Epidermal melanocyte (primary cell): ENCODE results near the gene HDAC7.
A peak's percentile ranks its signal among the peaks of the same experiment; 100 is the strongest.
"Not testable (repeated sequence)": the region's sequence is repeated elsewhere in the genome, so short reads cannot be mapped to it uniquely, and the experiment has no call there.

Experiments
- DNase-seq: peaks from one replicate; pipeline ENCODE4 v3.0.0; 2011; ENCODE audit warnings: low spot score; ENCODE audit not compliant: insufficient read length

Gene HDAC7

DNA sequence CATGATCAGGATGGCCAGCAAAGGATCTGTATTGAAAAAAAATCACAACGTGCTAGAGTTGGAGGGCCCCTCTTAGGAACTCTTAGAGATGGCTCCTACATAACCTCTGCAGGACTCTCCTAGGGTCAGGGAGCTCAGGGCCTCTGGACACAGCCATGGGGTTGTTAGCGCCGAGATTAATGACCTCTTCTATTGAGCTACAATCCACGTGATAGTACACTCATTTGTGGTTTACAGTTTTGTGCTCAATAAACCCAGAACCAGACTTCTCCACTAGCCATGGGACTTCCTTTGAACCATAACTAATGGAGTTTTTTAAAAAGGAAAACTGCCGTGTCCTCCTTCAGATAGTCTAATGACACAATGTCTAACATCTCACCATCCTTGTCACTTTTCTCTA lies 29.6 kb upstream of the HDAC7 start:
- no peak for DNase-seq

DNA sequence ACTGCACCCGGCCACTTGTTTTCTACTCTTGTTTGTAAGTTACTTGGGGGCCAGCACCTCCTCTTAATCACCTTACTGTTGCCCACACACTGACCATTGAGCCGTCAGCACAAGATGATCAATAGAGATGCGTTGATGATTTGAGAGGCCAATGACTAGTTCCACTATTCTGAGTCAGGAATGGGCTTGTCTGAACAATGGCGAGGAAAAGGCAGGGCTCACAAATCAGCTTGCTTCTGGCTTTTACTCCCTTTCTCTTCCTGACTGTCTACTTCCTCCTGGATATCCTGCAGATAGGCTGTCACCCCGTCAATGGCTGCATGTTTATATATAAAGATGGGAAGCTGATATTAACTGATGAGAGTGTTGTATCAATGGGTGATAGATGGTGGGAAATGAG lies 29.1 kb upstream of the HDAC7 start:
- no peak for DNase-seq

DNA sequence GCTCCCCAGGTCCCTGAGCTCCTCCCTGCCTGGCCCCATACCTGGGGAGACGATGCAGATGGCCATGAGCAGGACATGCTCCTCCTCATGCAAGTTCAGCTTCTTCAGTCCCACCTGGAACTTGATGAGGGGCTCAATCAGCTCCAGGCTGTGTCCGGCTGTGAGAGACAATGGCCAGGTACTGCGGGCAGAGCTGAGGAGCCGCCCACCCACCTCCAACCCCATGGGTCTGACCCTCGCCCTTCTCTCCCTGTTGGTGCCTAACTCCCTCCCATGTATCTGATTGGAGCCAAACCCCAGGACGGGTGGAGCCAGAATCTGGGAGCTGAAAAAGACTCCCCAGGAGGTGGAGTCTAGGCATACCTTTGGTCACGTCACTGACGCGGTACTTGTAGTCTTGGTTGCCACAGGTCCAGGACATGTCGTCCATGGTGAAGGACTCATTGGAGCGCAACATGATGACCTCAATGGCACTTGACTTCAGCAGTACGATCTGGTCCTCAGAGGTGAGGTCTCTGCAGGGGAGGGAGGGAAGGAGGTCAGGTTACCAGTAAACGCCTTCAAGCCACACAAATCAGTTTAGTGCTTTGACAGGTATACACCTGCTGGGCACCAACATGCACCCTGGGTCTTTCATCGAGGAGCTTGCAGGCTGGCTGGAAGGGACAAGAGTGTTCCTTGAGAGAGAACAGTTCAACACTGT lies 26.7 kb upstream of the HDAC7 start:
- no peak for DNase-seq

DNA sequence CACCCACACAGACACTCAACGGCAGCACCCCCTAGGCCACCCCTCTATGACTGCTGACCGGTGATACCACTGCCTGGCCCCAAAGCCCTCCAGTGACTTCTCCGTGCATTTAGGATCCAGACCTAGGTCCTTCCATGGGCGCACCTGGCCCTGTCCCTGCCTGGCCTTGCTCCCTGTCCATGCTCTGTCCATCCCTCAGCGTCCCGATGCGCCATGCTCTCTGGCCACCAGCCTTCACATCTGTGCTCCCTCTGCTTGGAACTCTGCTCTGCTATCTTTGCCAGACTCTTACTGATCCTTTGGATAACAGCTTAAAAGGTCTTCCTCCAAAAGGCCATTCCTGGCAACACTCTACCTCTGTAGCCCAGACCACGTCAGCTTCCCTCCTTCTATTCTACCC lies 25.4 kb upstream of the HDAC7 start:
- DNase-seq, result no peak

DNA sequence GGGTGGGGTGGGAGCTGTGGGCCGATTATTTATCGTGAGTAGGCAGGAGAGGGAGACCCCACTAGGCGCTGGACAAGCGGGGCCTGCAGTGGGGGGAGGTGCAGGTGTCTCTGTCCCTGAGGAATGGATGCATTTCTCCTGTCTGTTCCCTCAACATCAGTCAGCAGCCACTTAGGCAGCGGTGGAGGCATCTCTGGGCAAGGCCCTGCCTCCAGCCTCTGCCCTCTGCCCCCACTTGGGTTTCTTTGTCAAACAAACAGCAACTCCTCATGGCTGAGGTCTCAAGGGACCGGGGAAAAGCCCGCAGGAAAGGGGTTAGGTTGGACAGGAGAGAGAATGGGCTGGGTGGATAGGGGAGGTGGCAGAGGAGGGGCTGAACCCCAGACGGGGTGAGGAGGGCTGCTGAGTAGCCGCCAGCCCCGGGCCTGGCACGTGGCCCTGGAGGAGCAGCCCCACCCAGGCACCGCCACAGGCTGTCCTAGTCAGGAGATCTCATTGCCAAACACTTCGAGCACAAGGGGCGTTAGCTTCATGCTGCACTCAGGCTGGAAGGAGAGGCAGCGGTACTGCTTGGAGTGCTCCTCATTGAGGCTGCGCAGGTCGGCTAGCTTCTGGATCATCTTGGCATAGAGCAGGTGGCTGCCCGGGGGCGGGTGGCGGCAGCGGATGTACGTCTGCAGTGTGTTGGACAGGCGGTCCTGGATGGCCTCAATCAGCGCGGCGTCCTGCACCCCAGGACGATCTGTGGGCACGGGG lies 24.7 kb upstream of the HDAC7 start:
- DNase-seq, result no peak

DNA sequence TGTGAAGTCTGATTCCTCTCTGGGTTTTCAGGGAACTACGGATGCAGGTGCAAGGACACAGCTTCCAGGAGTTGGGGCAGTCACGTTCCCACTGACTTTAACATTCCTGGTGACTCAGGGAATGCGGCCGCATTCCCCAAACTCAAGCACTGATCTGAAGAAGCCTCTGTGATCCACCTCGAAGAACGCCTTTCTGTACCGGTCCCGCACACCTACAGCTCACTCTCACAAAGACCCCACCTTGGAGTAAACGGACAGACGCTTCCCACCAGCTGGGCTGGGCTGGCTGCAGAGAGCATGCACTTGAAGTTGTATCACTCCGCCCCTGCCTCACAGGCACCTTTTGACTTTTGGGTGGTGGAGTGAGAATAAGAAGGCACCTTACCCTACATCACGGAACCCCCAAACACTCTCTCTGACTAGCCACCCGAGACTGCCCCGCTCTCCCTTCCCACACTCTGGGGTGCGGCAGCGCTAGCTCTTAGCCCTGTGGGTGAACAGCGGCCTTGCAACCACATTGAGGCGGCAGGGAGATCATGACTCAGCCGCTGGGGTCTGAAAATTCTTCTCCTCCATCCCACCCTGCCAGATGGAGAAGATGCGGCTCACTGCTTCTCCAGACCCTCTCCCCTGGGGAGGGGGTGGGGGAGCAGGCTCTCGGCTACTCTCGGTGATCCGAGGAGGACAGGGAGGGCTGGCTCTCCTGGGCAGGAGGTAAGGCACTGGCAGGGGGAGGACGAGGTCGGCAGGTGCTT lies 23.7 kb upstream of the HDAC7 start:
- DNase-seq, result no peak

DNA sequence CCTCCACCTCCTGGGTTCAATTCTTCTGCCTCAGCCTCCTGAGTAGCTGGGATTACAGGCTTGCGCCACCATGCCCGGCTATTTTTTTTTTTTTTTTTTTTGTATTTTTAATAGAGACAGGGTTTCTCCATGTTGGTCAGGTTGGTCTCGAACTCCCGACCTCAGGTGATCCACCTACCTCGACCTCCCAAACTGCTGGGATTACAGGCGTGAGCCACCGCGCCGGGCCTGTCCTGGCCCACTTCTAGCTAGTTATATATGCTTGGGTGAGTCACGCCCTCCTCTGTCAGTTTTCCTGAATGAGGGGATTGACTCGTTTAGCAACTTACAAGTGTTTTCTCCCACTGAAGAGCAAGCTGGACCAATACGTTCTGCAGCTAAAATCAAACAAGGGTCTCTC lies 22.8 kb upstream of the HDAC7 start:
- not testable (repeated sequence) for DNase-seq

DNA sequence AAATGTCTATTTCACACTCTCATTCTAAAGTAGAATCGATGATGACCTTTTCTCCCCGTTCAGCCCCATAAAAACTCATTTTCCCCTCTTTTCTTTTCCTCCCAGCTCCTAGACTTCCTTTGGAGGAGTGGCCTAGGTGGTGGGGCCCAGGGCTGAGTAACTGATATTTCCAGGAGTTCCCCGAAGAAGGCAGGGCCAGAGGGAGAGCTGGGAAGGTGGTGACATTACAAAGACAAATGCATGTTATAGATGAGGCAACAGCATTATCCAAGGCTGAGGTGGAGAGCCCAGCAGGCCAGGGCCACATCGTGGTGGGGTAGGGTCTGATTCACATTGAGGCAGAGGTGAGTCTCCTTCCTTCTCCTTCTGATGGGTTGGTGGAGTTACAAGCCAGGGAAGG lies 22.2 kb upstream of the HDAC7 start:
- no peak for DNase-seq

DNA sequence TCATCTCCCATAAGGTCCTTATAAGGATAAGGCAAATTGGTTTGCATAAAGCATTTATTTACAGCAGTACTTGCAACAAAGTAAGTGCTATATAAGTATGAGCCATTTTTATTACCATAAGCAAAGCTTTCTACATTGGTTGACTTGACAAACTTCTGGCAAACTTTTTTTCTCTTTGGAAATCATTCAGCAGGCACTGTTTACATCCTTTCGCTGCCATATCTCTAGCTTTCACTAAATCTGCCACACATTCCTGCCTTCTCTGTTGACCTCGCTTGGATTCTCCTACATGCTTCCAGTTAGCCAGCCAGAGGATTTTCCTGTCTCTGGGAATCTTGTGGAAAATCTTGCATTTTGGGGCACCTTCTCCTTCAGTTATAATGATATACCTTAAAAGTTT lies 21.8 kb upstream of the HDAC7 start:
- DNase-seq, result no peak

DNA sequence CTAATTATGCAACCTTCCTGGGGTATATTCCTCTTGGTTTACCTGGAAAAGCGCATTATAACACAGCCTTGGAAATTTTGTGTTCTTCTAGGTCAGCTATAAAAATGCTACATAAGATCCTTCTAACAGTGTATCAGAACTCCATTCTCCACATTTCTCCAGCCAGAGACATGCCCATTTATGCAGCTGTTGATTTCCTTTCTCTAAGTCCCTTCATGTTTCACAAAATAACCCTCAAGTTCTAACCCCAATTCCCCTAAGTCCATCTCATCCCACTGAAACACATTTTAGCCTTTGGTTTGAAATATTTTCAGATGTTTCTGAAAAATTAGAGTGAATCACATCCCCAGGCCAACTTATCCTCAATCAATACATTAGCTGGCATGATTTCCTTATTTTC lies 20.9 kb upstream of the HDAC7 start:
- no peak for DNase-seq

DNA sequence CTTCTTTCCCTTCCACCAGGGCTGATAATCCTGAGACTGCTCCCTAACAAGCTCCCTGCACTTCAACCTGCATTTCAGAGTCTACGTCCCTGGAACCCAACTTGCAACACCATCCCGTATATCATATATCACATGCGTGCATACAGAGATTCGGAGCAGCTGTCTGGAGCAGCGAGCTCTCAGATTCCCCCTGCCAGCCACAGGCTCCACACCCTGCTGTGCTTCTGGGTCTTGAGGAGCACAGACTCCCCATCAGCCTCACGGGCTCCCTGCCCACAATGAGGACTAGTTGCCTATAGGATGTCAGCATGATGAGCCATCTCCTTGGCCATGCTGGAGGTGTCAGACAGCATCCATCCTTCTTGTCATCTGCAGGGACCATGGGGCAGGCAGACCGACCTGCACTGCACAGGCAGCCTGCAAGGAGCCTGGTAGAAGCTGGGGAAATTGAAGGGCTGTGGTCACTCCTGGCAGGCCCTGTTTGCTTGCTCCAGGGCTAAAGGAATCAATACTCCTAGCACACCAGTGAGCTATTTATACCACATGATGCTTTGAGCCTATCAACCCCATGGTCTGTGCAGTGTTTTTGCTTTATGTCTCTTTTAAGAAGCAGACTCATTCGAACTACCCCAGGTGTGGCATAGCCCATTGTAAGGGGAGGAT lies 19.6 kb upstream of the HDAC7 start:
- no peak for DNase-seq

DNA sequence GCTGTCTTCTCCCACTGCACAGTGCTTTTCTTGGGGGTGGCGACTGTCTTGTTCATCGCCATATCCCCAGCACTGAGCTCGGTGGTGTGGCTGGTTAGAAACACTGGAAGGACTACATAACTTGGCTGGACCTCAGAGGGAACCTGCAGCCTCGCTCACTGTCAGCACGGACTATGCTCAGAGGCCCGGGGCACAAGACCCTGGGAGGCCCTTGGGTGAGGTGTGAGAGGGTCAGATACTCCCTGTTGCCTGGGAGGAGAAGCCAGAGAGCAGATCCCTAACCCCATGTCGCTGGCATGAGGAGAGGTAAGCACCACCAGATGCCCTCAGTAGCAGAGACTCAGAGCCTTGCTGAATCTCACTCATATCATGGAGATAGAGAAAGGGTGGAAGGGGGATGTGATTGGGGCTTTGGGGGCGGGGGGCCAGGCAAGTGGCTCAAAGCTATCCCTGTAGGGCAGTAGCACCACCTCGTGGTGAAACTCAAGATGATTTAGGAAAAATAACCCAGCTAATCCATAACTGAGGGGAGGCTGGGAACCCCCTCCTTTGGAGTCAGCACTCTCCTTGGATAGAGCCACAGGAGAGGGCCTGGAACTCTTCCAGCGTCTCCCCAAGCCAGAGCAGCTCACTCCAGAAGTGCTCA lies 18.7 kb upstream of the HDAC7 start:
- peak; percentile 51 for DNase-seq

DNA sequence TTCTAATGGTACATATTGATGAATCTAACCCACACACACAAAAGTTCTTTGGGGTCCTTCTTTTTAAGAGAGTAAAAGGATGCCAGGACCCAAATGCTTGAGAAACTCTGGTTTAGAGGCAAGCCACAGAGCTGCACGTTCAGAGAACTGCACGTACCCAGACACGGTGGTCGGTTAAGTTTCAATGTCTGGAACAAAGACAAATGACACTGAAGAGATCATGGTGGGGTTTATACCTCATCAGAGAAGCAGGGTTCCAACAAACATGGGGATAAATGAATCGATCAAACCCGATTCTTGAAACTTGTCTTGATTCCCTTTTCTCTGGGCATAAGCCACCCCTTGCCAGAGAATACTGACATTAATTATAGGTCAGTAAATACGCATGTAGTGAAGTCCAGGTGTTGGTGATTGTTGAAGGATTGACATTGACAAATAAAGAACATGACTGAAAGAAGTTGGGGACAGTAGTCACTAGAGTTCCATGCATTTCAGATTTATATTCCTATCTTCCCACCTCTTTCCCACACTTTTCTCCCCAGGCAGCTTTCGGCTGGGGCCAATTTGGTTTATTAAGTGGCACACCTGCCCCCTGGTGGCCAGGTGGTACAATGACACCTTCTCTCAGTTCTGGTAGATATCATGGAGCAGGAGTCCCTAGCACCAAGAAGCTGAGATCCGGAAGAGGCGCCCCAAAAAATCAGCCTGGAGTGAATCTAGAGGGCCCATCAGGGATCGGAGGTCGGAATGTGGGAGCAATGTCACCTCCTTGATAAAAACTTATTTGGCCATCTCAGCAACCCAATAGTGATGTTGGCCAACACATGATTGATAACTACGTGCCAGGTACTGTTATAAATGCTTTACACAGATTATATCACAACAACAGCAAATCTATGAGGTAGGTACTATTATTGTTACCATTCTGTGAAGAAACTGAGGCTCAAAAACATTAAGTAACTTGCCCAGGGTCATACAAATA lies 17.8 kb upstream of the HDAC7 start:
- peak; percentile 72 for DNase-seq

DNA sequence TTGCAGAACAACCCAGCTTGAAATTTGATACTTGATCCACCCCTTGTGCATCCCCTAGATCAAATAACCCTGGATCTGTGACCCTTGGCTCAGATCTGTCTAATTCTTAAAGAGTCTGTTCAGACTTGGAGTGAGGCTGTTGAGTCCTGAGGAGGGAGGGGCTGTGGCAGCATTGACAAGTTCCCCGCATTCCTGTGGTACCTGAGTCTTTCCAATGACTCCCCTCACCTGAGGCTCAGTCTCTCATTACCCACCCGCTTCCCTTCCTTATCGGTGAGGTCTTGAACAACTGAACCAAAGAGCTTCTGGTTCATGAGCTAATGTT lies 16.1 kb upstream of the HDAC7 start:
- DNase-seq, result no peak

DNA sequence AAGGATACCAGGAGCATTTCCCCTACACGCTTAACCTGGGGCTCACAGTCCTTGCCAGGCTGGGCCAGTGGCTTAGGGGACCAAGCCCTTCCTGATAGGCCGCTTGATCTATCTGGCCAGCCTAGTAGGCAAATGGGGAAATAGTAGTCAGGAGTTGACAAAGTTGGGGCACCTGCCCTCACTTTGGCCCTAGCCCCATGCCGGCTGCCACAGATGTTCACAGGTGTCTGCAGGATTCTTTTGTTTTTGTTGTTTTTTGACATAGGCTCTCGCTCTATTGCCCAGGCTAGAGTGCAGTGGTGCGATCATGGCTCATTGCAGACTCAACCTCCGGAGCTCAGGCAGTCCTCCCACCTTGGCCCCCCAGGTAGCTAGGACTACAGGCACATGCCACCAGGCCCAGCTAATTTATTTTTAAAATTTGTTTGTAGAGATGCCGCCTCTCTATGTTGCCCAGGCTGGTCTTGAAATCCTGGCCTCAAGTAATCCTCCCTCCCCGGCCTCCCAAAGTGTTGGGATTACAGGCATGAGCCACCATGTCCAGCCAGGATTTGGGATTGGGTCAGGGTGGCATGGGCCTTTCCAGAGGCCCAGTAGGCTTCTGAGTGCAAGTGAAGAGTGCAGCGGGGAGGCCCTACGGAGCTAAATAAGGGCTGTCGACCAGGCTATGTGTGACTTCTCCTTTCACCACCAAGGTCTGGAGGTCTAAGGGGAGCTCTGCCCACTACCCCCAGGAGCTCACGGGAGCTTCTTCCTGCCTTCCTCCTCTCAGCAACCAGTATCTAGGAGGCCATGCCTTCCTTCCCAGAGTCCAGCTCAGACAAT lies 15.5 kb upstream of the HDAC7 start:
- no peak for DNase-seq

DNA sequence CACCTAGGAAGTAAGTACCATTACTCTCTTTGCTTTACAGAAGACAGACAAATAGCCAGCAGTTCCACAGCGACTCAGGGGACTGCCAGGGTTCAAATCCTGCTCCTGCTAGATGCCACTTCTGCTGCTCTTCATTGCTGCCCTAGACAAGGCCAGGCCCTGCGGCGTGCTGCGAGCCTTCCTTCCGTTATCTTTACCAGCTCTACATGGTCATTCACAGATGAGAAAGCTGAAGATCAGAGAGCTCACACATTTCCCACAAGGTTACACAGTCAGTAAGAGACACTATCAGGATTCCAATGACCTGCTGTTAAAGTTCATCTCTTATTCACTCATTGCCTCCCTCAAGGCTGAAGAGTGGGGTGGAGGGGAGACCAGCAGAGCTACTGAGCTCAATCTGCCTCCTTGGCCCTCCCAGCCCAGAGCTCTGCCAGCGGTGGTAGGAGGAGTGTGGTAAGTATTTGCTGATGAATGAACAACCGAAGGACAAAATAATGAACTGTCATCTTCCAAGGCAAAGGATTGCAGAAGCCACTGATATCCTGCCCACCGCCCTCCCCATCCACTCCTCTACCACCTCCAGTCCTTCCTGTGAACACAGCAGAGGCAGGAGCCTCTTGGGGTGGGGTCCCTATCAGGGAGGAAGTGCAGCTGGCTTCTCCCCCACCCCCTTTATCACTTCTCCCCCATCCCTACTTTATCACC lies 14.6 kb upstream of the HDAC7 start:
- DNase-seq, result no peak

DNA sequence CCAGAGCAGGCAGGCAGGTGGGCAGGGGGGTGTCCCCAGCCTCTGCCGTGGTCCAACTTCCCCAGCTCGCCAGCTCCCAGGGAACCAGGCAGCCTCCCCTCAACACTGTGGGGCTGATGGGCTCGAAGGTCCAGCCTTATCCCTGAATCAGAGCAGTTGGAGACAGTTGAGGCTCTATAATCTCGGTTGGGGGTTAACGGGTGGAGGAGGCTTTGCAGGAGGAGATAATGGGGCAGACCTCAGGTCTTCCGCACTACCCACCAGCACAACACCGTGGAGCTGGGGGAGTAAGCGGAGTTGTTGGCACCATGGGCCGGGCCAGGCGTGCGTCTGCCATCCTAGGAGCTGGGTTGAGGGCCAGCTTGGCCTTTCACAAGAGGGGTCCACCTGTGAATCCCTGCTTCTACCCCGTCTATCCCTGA lies 13.9 kb upstream of the HDAC7 start:
- no peak for DNase-seq

DNA sequence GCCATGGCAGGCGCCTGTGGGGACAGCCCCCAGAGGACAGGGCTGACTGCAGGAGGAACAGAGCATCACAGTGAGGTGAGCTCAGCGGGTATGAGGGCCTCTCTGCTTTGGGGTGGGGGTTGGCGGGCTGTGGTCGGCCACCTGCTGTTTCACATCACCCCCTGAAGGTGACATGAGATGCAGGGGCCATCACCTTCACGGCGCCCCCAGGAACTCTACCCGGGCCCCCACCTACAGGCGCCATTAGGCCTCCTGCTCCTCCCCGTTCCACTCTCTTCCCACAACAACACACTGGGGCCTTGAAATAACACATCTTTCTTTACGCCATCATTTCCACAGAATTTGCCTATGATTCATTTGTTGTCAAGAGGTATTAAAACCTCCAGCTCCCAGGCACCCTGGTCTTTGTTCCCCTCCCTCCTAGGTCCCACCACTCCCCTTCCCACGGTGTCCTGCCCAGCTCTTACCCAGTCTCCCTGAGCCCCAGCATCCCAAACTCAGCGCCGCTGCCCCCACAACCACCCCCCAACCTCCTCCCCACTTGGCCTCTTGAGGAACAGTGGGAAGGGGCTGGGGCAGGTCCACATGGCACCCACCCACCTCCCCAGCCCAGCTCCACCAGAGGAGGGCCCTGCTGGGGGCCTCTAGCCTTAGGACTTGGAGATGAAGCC lies 12.7 kb upstream of the HDAC7 start:
- DNase-seq, result no peak
